IMR-90 (cell line): ENCODE results near the gene PRLR.

Experiments
- BHLHE40 ChIP-seq: fragments of 150-350 bp; IDR thresholded peaks from 2 replicates; pipeline ENCODE4 v1.6.1; 2016; ENCODE audit warnings: mild to moderate bottlenecking, low read depth, low read length
- MAZ ChIP-seq: IDR thresholded peaks from 2 replicates; pipeline ENCODE4 v1.6.1; 2012; ENCODE audit warnings: low read depth, mild to moderate bottlenecking, low read length, improper control_type of control experiment, moderate library complexity, borderline replicate concordance
- MXI1 ChIP-seq: IDR thresholded peaks from 2 replicates; pipeline ENCODE4 v1.6.1; 2012; ENCODE audit warnings: low read depth, mild to moderate bottlenecking, low read length, moderate library complexity, borderline replicate concordance
- POLR2A ChIP-seq: IDR thresholded peaks from 2 replicates; pipeline ENCODE4 v1.6.1; 2012; ENCODE audit warnings: mild to moderate bottlenecking, low read depth, low read length
- RCOR1 ChIP-seq: IDR thresholded peaks from 2 replicates; pipeline ENCODE4 v1.6.1; 2012; ENCODE audit warnings: mild to moderate bottlenecking, low read length, improper control_type of control experiment; ENCODE audit not compliant: insufficient replicate concordance
- TF ChIP-seq, protein P1 (sequence below): conservative IDR thresholded peaks from 2 replicates; pipeline ENCODE4 v1.5.1; 2012; ENCODE audit warnings: mild to moderate bottlenecking, low read depth, low read length, improper control_type of control experiment

DNA sequence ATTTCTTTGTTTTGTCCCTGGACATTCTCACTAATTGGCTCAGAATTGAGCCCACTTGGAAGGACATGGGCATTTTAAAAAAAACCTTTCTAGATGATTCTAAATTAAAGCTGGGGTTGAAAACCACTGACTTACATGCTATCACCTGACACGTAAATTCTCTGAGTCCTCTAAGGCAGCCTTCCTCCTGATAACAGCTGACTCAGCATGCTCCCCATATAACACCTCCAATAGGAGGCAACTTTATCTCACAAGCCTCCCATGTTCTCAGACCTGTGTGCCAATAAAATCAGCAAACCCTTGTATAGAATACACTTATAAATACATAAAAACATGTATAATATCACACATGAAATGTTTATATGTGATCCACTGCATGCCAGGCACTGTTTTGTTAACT, 133.4 kb downstream of the PRLR start:
- TF ChIP-seq BHLHE40, result no peak
- TF ChIP-seq POLR2A, result no peak
- TF ChIP-seq, protein P1, sequence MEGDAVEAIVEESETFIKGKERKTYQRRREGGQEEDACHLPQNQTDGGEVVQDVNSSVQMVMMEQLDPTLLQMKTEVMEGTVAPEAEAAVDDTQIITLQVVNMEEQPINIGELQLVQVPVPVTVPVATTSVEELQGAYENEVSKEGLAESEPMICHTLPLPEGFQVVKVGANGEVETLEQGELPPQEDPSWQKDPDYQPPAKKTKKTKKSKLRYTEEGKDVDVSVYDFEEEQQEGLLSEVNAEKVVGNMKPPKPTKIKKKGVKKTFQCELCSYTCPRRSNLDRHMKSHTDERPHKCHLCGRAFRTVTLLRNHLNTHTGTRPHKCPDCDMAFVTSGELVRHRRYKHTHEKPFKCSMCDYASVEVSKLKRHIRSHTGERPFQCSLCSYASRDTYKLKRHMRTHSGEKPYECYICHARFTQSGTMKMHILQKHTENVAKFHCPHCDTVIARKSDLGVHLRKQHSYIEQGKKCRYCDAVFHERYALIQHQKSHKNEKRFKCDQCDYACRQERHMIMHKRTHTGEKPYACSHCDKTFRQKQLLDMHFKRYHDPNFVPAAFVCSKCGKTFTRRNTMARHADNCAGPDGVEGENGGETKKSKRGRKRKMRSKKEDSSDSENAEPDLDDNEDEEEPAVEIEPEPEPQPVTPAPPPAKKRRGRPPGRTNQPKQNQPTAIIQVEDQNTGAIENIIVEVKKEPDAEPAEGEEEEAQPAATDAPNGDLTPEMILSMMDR, result no peak
- no peak for TF ChIP-seq MXI1
- TF ChIP-seq RCOR1, result no peak
- no peak for TF ChIP-seq MAZ
